HG03025 (cell line): ENCODE measurements around the gene YPEL5.
"Not testable (repeated sequence)": the region's sequence is repeated elsewhere in the genome, so short reads cannot be mapped to it uniquely, and the experiment has no call there.

Experiments used
- ATAC-seq: cut with Tn5 transposase; IDR thresholded peaks from one replicate; pipeline ENCODE4 v1.9.1; 2021; ENCODE audit warnings: mild to moderate bottlenecking, moderate library complexity; ENCODE audit not compliant: unreplicated experiment, low FRiP score

Gene YPEL5

GRCh38 chr2:30146337-30147195 lies at the start of gene YPEL5:
YPEL5 (plus strand) TSS chr2:30147007; CDS start chr2:30156652, 9,645 bp downstream.
- ATAC-seq: peak; percentile 95

- ATAC-seq: no peak
Measured at GRCh38 chr2:30098266-30099005, 48.4 kb upstream of the YPEL5 start.

DNA sequence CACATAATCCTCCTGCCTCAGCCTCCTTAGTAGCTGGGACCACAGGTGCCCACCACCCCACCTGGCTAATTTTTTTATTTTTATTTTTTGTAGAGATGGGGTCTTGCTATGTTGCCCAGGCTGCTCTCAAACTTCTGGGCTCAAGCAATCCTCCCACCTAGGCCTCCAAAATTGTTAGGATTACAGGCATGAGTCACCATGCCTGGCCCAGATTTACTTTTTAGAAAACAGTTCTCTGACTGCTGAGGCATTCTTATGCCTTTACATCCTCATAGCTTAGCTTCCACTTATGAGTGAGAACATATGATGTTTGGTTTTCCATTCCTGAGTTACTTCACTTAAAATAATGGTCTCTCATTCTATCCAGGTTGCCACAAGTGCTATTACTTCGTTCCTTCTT lies 47.4 kb upstream of the YPEL5 start:
- ATAC-seq: not testable (repeated sequence)

- not testable (repeated sequence) for ATAC-seq
Measured at GRCh38 chr2:30100691-30101090, 46.1 kb upstream of the YPEL5 start.

DNA sequence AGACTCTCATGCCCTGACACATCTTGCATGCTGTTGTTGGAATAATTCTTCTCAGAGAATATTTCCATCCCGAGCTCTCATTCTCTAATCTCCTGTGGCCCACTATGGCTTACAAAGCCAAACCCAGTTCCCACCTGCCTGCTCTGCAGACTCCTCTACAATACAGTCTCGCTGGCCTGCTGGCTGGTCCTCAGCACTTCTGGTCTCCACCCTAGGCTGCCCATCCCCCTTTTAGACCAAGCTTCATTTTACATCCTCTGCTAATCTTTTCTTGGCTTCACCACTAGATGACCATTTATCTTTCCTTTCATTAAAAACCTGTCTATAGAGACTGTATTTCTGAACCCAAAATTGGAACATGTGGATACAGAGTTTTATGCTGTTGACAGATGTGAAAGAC lies 42.5 kb upstream of the YPEL5 start:
- ATAC-seq: no peak

DNA sequence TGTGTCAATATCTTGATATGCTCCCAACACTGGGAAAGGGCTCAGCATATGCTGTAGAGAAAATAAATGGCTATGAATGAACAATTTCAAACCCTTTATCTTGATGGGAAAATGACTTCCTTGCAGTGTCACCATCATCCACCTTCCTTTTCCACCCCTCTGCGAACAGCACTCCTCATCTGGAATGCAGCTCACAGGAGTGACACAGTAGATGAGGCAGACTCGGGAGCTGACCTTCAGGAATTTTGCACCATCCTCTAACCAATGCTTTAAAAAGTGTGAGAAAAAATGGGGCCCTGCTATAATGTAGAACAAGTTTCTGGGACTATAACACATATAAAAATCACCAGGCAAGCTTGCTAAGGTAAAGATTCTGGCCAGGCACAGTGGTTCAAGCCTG lies 41.3 kb upstream of the YPEL5 start:
- ATAC-seq: no peak

- ATAC-seq: no peak
Measured at GRCh38 chr2:30106543-30106942, 40.3 kb upstream of the YPEL5 start.

DNA sequence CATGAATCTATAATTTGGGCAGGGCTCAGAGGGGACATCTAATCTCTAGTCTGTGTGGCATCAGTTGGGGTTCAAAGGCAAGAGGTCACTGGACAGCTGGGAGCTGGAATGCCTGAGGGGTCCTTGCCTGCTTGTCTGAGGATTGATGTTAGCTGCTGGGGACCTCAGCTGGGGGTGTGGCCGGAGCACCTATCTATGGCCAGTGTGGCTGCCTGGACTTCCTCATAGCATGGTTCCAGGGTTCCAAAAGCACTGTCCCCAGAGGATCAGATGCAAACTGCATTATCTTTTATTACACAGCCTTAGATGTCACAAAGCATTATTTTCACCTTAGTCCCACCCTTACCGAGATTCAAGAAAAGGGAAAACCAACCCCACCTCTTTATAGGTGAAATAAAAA lies 38.6 kb upstream of the YPEL5 start:
- no peak for ATAC-seq

- no peak for ATAC-seq
Measured at GRCh38 chr2:30108851-30109250, 38.0 kb upstream of the YPEL5 start.

DNA sequence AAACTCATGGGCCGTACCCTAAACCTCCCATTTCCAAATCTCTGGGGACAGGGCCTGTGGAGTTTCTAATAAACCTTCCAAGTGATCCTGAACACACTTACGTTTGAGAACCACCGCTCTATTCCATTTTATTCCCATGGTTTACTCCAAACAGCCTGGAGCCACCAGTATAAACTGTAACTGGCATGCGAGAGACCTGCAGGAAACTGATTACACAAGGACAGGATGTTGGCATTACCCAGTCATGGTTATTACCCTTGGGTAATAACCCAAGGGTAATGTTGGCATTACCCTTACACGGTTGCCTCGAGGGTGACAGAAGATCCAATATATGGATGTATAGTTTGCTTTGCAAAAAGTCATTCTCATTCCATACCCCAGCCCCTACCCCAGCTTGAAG lies 37.0 kb upstream of the YPEL5 start:
- no peak for ATAC-seq

DNA sequence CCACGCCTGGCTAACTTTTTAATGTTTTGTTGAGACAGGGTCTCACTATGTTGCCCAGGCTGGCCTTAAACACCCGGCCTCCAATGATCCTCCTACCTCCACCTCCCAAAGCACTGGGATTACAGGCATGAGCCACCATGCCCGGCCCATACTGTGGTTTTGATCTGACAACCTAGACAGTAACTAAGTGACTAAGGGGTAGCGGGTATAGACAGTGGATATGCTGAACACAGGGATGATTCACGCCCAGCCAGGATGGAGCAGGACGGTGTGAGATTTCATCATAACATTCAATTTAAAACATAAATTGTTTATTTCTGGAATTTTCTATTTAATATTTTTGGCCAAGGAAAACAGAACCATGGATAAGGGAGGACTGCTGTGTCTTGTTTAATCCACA lies 36.0 kb upstream of the YPEL5 start:
- no peak for ATAC-seq

DNA sequence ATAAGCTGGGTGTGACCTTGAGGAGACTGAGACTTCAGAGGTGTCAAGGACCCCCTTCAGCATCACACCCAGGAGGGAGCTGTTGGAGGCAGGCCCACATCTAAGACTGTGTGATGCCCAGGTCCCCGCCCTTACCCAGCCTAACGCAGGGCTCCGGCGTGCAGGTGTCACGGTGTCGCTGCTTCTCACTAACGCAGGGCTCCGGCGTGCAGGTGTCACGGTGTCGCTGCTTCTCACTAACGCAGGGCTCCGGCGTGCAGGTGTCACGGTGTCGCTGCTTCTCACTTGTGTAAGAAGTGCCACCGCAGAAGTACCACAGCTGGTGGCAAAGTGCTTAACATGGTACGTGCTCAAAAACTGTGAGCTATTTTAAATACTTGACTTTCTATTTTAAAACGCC lies 35.6 kb upstream of the YPEL5 start:
- not testable (repeated sequence) for ATAC-seq

- ATAC-seq: no peak
Measured at GRCh38 chr2:30112561-30112960, 34.2 kb upstream of the YPEL5 start.

- ATAC-seq: no peak
Measured at GRCh38 chr2:30113617-30114293, 33.1 kb upstream of the YPEL5 start.

DNA sequence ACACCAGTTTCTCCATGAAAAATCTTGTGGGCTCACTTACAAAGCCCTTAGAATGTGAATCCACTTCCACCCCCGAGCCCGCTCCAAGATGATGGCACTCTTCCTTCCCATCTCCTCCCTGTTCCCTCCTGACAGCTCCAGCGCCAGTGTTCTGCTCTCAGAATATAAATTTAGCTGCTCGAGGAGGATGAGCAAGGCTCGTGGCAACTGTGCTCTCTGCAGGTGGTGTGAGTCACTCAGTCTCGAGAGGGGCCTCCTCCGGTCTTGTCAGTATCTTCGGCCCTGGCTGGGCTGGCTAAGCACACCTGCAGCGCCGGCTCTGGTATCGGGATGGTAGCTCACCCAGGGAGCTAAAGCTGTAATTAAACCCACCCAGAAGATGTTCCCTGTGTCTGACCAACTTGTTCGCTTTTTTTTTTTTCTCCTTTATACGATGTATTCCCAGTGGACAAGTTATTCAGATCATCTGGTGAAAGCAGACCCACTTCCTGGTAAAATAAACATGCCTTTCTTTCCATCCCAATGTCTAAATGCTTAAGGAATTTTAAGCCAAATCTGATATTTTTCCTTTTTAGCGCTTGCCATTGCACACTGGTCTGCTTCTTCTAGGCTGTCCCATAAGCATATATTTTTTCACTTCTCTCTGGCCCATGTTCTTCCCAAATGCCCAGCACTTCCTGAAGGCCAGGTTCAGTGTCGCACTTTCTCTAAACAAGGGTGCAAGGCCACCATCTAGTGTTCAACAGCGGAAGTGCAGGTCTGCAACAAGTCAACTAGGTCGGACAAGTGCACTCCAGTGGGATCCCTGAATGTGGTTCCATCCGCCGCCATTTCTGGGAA lies 31.4 kb upstream of the YPEL5 start:
- no peak for ATAC-seq

- ATAC-seq: no peak
Measured at GRCh38 chr2:30115981-30116285, 30.9 kb upstream of the YPEL5 start.

DNA sequence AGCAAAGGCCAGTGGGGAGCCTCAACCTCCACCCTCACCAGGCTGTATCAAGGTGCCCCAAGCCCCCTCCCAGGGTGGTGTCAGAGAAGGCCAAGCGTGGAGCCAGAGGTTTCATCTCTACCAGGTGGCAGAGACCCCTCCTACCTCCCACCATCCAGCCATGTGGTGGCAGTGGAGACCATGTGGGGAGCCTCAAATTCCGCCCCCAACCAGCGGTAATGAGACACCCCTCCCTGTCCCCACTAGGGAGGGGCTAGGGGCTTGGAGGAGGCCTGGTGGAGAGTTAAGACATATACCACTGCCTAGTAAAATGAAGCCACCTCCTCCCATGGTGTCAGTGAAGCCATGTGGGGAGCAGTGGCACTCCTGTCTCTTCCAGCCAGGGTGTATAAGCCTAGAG lies 24.4 kb upstream of the YPEL5 start:
- no peak for ATAC-seq

- no peak for ATAC-seq
Measured at GRCh38 chr2:30127016-30127893, 19.6 kb upstream of the YPEL5 start.

DNA sequence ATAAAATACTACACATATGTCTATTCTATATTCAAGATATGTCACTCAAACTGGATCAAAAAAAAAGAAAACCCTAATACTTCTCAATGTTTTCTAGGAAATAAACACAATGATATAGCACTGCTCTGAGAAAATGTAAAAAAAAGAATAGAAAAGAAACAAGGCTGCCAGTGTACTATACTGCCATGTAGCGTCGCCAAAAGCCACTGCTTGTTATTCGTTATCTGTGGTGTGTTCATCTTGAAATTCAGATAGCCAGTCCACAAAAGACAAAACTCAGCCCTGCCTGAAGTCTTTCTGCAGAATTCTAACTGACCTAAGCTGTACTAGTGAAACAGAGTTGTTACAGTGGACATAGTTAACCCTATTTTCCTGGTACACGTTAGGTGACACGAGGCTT lies 12.2 kb upstream of the YPEL5 start:
- no peak for ATAC-seq

DNA sequence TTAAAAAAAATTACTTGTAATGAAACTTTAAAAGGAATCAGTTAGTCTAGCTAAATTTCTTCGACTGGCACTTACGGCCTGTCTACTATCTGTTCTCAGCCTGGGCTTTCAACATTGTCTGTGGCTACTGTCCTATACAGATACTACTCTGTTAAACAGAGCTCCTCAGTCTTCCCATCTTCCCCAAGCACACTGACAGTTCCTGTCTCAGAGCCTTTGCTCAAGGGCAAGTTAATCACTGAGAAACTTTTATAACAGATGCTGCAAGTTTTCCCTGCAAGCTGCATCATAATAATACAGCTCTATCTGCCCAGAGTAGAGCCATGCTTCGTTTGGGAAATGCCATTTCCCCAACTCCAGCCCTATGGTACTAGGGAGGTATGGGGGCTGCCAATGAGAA lies 11.3 kb upstream of the YPEL5 start:
- no peak for ATAC-seq
